K562 treated with DMSO at 1 percent for 12 hours (cell line): ENCODE results near the gene ESD. TPM values are rescaled to one million over a fixed set of nuclear protein-coding genes. Genes with fewer than 3 reads are reported as not detected.

ENCODE experiments used
- total RNA-seq: library from RNA; unstranded; fragments of 300-600 nt; gene quantifications from 2 replicates; pipeline ENCODE4 v1.2.3, GENCODE V29; 2022; ENCODE audit not compliant: insufficient read depth

The ESD gene, protein sequence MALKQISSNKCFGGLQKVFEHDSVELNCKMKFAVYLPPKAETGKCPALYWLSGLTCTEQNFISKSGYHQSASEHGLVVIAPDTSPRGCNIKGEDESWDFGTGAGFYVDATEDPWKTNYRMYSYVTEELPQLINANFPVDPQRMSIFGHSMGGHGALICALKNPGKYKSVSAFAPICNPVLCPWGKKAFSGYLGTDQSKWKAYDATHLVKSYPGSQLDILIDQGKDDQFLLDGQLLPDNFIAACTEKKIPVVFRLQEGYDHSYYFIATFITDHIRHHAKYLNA
- total RNA-seq, result 85.6 and 130 TPM in 2 replicates

DNA sequence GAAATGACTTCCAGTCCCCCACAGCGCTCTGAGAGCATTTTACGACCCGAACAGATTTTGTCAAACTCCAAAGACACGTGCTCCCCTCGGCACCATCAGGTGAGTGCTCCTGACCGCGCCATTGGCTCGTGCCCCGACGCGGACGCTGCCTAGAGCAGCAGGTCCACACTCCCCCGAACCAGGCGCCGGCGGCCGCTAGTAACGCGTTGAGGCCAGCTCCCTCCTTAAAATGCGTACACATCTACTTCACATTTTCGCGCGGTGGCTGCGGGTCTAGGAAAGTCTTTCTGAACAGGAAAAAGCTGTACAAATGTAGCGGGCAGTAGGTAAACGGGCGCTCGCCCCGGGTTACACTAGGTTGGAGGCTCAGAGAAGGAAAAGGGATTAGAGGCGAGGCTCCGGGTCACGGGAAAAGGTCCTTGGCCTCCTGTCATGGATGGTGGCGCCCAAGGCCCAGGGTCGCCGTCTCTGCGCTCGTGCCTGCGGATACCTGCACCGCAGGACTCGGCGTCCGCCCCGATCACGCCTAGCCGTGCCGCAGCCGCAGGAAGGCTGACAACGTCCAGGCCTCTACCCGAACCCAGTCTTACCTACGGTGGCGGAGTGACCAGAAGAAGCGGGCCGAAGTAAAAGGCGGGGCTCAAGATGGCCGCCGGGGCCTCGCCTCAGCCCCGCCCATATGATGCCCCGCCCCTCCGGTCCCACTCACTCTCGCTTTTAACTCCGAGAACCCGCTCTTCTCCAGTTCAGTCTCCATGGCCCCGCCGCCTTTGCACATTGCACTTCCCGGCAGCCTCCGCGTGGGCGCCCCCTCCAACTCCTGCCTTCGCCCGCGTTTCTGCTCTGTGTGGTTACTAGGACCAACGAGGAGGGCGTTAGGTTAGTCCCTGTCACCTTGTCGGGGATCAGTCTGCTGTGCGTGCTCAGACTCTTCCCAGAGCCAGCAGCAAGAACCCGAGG is at the start of gene ESD:
Gene ESD (minus strand): TSS at position 647 of the 960 bp plus-strand sequence. CDS start 5,748 bp downstream, outside the sequence.

Other genes with a start within 250 kb of the ESD start
- 1.9 and 4.5 TPM in 2 replicates for gene LRCH1, start 244.0 kb downstream of the ESD start, total RNA-seq
- gene HTR2A, start 99.9 kb upstream of the ESD start, total RNA-seq, result not detected in 2 replicates